Activated CD8-positive, alpha-beta memory T cell treated with anti-CD3 and anti-CD28 coated beads for 4 hours (primary cell): ENCODE data around the gene SLC13A5.
"Not testable (repeated sequence)": the region's sequence is repeated elsewhere in the genome, so short reads cannot be mapped to it uniquely, and the experiment has no call there.

Experiments used
- DNase-seq, 2 donors: peaks; one replicate each; pipeline ENCODE4 v3.0.0-alpha.2; 2020; ENCODE audit warnings: low read depth in 2 of 2

SLC13A5 gene

DNA sequence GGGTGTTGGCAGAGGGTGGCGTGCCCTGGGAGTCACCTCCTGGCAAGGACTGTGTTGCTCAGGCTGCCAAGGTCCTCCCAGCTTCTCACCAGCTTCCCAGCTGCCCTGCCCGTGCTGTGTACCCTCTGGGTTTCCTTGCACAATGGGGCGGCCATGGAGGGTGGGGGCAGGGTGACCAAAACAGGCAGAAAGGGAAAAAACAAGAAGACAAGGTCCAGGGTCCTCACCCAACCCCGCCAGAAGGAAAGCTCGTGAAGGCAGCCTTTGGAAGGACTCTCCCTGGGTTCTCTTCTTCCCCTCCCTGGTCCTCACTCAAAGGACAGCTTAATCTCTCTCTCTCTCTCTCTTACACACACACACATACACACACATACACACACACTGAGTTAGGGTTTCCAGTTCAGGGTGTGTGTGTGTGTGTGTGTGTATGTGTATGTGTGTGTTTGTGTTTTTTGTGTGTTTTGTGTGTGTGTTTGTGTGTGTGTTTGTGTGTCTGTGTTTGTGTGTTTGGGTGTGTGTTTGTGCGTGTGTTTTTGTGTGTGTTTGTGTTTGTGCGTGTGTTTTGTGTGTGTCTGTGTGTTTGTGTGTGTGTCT lies 2.0 kb downstream of the SLC13A5 start:
- DNase-seq, result no peak

GRCh38 chr17:6710317-6710716 lies 2.9 kb downstream of the SLC13A5 start:
- no peak for DNase-seq

GRCh38 chr17:6708357-6708961 lies 4.7 kb downstream of the SLC13A5 start:
- no peak for DNase-seq

- DNase-seq, result no peak
Observed at GRCh38 chr17:6706996-6707395, 6.2 kb downstream of the SLC13A5 start.

DNA sequence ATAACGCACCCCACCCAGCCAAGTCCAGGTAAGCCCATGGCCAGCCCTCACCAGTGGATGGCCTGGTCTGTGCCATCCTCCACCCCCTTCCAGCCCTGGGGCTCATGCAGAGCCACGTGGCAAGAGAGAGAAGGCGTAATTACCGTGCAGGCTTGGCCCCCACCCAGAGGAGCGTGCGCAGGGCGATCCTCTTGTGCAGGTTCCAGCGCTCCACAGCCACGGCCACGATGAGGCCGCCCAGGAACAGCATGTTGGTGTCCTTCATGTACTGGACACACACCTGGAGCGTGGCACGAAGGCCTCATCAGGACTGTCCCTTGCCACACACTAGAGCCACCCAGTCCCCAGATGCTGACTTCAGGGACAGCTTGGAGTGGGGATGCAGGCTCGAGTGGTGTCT lies 6.7 kb downstream of the SLC13A5 start:
- no peak for DNase-seq

DNA sequence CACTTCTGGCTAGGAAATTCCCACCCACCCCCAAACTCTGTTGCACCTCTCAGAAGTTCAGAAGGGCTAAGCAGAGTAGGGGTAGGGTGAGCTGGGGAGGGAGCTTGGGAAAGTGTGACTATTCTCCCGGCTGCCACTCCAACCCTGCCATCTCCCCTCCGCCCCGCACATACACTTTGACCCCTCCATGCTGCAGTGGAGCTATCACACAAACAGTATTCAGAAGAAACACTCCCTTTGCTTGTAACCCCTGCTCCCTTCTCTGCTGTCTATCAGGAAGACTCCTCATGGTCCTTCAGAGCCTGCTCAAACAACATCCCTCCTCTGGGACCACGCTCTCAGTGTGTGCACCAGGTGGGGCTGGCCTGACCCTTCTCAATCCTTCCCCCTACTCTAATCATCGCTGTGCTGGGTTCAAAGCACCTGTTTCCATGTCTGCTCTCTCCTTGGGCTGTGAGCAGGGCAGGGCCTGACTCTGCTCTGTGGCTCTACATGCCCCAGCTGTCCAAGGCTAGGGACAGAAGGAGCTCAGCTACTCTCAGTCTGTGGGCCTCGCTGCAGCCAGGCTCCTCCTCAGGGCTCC lies 8.6 kb downstream of the SLC13A5 start:
- DNase-seq, result no peak

DNA sequence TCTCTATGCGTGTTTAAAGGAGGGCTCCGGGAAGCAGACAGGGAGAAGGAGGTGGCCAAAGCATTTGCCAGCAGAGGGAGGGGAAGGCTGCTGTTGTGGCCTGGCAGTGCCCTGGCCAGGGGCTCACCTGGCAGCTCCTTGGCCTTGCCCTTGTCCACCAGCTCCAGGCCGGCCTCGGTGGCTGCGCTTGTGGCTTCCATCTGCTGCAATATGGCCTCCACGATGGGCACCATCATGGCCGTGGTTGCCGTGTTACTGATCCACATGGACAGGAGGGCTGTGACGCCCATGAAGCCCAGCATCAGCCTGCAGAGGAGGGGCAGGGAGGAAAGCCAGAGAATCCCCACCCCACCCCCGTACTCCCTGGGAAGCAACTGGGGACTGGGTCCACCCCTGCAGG lies 9.4 kb downstream of the SLC13A5 start:
- no peak for DNase-seq

GRCh38 chr17:6702567-6703215 lies 10.5 kb downstream of the SLC13A5 start:
- no peak for DNase-seq

DNA sequence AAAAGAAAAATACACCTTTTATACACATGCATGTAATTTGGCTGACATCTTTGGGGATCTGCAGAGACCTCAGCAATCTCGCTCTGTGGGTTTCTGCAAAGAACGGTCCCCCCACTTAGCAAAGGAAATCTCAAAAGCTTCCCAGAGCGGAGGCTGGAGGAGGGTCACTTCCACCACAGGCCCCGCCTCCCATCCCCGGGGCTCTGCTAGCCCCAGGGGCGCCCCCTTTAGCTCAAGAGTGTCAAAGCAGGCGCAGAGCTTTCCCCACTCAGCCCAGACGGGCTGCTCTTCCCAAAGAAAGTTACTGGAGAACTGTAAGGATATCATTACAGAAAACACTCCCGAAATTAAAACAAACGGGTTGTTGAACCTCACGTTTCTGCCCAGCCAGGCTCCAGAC lies 11.4 kb downstream of the SLC13A5 start:
- no peak for DNase-seq

DNA sequence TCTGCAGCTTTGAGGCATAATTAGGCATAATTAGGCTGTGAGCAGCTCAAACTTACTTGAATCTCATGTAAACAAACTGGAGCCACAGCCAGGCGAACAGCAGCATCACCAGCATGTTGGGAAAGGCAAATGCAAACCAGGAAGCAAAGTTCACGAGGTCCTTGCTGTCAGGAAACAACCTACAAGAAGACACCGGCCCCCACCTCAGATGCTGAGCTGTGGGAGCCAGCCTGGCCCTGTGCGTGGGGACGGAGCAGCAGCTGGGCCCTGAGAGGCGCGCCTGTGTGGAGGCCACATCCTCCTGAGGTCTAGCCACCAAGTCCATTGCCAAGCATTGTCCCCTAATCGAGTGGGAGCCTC lies 12.2 kb downstream of the SLC13A5 start:
- DNase-seq, result no peak

DNA sequence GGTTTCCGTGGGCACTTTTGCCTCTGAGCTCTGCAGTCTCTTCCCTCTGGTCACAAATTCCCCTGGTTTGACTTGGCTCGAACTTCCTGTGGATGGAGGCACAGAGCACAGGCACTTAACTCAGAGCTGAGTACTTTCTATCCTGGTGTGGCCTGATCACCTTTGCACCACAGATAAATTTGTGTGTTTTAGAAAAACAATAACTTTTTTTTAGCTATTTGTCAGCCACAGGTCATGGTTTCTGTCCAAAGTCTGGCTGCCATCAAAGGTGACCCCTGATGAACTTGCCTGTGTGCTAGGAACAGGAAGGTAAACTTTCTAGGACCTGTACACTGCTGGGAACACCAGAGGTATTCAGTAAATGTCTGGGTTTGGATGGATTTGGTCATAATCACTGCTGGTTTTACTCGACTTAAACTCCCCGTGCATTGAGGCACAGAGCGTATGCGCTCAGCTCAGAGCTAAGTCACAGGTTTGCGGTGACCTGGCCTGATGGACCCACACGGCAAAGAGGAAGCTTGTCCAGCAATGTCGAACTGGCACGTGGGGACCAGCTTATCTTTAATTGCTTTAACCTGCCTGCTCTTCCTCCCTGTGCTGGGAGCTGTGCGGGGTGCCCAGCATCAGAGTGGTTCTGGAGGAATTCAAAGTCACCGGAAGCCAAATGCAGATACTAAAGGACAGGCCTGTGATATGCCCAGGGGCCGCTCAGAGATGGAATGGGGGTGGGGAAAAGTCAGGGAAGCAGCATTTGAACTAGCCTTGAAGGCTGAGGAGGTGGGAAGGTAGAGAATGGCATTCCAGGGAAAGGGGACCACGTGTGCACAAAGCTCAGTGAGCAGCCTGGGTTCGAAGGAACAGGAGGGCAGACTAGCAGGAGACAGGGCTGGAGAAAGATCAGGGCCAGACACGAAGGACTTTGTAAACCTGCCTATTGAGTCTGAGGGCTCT lies 12.9 kb downstream of the SLC13A5 start:
- DNase-seq, result no peak

GRCh38 chr17:6698004-6698403 lies 15.2 kb downstream of the SLC13A5 start:
- no peak for DNase-seq

GRCh38 chr17:6696906-6697305 lies 16.3 kb downstream of the SLC13A5 start:
- DNase-seq, result no peak

- DNase-seq, result no peak
Observed at GRCh38 chr17:6695565-6695964, 17.6 kb downstream of the SLC13A5 start.

DNA sequence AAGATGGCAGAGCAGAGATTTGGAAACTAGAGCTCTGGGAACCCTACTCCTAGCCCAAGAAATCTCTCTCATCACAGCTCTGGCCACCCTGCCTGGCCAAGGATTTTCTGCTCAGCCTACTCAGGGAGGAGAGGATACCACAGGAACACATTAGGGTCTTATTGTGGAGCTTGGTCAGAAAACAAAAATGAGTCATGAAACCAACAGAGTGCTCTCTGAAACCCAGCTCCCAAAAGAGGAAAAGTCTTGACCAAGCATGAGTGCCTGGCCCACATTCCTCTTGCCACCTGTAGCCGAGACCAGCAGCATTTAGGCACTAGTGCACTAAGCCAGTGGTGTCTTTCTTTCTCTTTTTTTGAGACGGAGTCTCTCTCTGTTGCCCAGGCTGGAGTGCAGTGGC lies 18.1 kb downstream of the SLC13A5 start:
- DNase-seq, result no peak

- not testable (repeated sequence) for DNase-seq
Observed at GRCh38 chr17:6691958-6692357, 21.2 kb downstream of the SLC13A5 start.

GRCh38 chr17:6691546-6691945 lies 21.6 kb downstream of the SLC13A5 start:
- no peak for DNase-seq

DNA sequence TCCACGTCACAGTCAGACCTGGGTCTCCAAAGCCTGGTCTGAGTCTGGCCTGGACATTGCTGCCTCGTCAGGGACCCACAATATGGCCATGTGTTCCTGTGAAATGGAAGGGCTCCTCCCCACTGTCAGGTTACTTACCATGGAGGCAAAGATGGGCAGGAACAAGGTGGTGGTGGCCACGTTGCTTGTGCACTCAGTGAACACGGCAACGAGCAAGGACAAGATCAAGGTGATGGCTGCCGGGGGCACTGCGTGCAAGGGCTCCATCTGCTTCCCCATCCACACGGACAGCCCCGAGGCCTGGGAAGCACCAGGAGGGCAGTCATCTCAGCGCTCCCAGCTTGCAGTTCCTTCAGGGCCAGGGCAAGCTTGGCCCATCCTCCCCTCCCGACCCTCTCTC lies 22.5 kb downstream of the SLC13A5 start:
- no peak for DNase-seq

DNA sequence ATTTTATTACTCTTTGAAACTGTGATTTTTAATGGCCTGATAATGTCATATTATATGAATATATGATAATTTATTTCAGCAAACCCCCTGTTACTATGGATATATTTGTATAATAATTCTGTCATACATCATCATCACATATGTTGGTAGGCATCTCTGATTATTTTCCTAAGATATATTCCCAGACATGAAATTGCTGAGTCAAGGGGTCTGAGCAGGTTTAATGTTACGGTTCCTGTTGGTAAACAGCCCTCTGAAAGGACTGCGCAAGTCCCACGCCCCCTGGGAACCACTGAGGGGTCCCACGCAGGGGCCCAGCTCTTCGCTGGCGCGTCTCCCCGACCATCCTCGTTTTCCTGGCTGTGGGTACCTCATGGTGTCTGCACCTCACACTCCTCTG lies 24.2 kb downstream of the SLC13A5 start:
- DNase-seq, result no peak

- DNase-seq, result no peak
Observed at GRCh38 chr17:6686026-6686425, 27.1 kb downstream of the SLC13A5 start.

DNA sequence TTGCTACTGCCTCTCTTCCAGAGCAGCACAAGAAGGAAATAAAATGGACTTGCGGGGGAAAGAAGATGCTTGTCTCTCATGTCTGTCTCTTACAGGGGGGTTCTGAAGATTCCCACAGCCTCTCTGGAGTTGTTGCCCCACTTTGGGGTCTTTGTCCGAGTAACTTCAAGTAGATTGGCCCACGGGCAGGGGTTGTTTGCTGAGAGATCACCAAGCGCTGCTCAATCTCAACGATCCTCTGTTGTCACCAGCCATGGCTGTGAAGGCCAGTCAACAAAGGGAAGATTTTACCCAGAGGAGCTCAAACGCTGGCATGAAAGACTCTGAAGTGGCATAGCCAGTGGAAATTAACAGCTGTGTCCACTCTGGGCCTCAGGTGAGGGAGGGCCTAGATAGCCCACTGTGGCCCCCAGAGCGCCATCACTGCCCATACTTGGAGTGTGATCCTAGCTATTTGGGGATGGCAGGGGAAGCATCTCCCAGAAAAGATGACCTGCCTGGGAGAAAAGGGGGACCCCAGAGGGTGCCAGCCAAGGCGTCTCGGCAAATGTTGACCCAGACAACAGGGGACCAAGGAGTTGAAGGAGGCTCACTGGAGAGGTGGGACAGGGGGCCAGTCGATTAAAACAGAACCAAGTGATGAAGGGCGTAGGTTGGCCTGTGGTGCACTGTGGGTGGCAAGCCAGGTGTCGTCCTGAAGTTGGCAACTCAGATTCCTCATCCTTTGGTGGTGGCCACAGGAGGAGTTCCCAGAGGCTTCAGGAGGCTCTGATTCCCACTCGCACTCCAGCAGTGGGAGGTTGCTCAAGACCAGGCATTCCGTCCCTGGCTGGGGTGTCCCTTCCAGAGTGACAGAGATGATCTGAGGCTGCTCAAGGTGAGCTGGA lies 28.0 kb downstream of the SLC13A5 start:
- no peak for DNase-seq
